ENCODE results near the gene SFR1.

GRCh38 chr10:104170610-104171254, 48.8 kb downstream of the SFR1 start:
- no peak for TF ChIP-seq CTCF (IDR thresholded peaks at IDR 0.05; ENCODE audit: insufficient read depth, low read length)
- TF ChIP-seq POLR2AphosphoS5 (IDR thresholded peaks at IDR 0.05; ENCODE audit: low read depth), result no peak
- TF ChIP-seq REST (IDR thresholded peaks at IDR 0.05; ENCODE audit: insufficient replicate concordance, low read depth), result no peak
- TF ChIP-seq GABPA (IDR thresholded peaks at IDR 0.05; ENCODE audit: low read depth), result no peak
- no peak for TF ChIP-seq SPI1 (IDR thresholded peaks at IDR 0.05; ENCODE audit: borderline replicate concordance, low read depth)
